Kidney (tissue), 14 donors: Measurements from ENCODE around the gene CELSR2. TPM values are rescaled to one million over a fixed set of nuclear protein-coding genes. Genes with fewer than 3 reads are reported as not detected.
"Not testable (repeated sequence)": the region's sequence is repeated elsewhere in the genome, so short reads cannot be mapped to it uniquely, and the experiment has no call there.

Experiments
- DNase-seq, 5 donors: peaks; one replicate each; pipeline ENCODE4 v3.0.0-alpha.2; 2013 to 2020
- FAIRE-seq: peaks from 2 replicates; lab custom pipeline; 2012; peaks lifted over from hg19 to GRCh38; lab: Jason Lieb, UNC
- H3K27ac ChIP-seq, 2 donors: one replicate each; pipeline ENCODE4 v1.7.0; 2013; ENCODE audit warnings: low read depth in 2 of 2, low read length in 2 of 2, inconsistent platforms in 1 of 2
- H3K27me3 ChIP-seq: one replicate; pipeline ENCODE4 v1.7.1; 2013; ENCODE audit warnings: low read length, inconsistent platforms; ENCODE audit not compliant: control insufficient read depth, insufficient read depth
- H3K36me3 ChIP-seq, 3 donors: one replicate each; pipeline versions ENCODE4 v1.7.0 to v1.7.1; 2013; ENCODE audit warnings: low read length in 3 of 3, control low read depth in 1 of 3, inconsistent platforms in 1 of 3; ENCODE audit not compliant: insufficient read depth in 3 of 3, control insufficient read depth in 2 of 3
- H3K4me1 ChIP-seq, 3 donors: one replicate each; pipeline versions ENCODE4 v1.7.0 to v1.7.1; 2013; ENCODE audit warnings: low read length in 3 of 3, inconsistent platforms in 1 of 3, low read depth in 1 of 3; ENCODE audit not compliant: control insufficient read depth in 2 of 3, insufficient read depth in 2 of 3
- H3K4me3 ChIP-seq, 3 donors: one replicate each; pipeline versions ENCODE4 v1.7.0 to v1.8.1; 2013; ENCODE audit warnings: low read length in 3 of 3, control low read depth in 1 of 3, inconsistent platforms in 1 of 3
- H3K9ac ChIP-seq, 3 donors: one replicate each; pipeline versions ENCODE4 v1.7.0 to v1.7.1; 2013; ENCODE audit warnings: low read length in 3 of 3, control low read depth in 1 of 3, inconsistent platforms in 1 of 3
- H3K9me3 ChIP-seq, 3 donors: one replicate each; pipeline versions ENCODE4 v1.7.0 to v1.7.1; 2013; ENCODE audit warnings: low read length in 3 of 3, control low read depth in 1 of 3, inconsistent platforms in 1 of 3; ENCODE audit not compliant: control insufficient read depth in 2 of 3, insufficient read depth in 1 of 3
- intact Hi-C: fragments of 100-400 bp; cut with DNase I; formaldehyde crosslinking; loops from one replicate; pipeline ENCODE4 v1.11.1; 2022
- polyA plus RNA-seq: library from polyadenylated mRNA; stranded (reverse); fragments of 350-450 nt; fragmentation: Illumina TruSeq; extraction: RNeasy Lipid Tissue Mini Kit (QIAGEN cat#74804); gene quantifications from one replicate; pipeline ENCODE4 v1.2.3, GENCODE V29; 2014; ENCODE audit warnings: low read depth, low replicate concordance; ENCODE audit not compliant: insufficient read depth
- total RNA-seq: library from RNA; stranded (reverse); fragmentation: NEBNext Ultra II Directional; extraction: Animal tissue kit (Norgen Biotek cat#: 25700); gene quantifications from one replicate; pipeline ENCODE4 v1.2.1, GENCODE V29; 2021
- TF ChIP-seq, protein P1 (sequence below): IDR thresholded peaks from 3 replicates; pipeline ENCODE4 v1.5.1; 2012; ENCODE audit warnings: mild to moderate bottlenecking, moderate library complexity, borderline replicate concordance; ENCODE audit not compliant: insufficient read depth; ENCODE audit errors: extremely low read depth
- donor health status: control.
- donor health status: control.
- donor health status: control.
- donor health status: control.
- donor health status: control.
- donor health status: DM: yes; HTN: yes; CAD: no.
- donor health status: Normal renal cell carcinoma (clear cell type).

The CELSR2 gene
- total and polyA plus RNA-seq, 2 donors from 2014 or later: 10.6 to 65.6 TPM

DNA sequence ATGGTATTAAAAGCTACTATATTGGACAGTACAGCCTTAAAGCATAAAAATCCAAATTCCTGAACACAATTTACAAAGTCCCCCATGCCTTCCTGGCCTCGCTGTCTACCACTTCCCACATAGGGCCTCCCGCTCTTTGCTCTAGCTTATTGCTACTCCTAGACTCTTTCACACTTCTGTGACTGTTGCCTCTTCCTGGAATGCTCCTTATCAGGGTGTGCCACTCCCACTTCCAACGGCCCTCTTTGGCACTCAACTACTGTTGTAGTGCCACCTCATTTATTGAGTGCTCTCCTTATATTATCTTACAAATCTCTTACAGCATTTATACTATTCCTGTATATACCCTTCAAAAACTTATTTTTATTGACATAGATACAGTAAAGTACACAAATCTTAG is 30.8 kb upstream of the CELSR2 start:
- H3K27ac ChIP-seq: no peak overlapping the region

DNA sequence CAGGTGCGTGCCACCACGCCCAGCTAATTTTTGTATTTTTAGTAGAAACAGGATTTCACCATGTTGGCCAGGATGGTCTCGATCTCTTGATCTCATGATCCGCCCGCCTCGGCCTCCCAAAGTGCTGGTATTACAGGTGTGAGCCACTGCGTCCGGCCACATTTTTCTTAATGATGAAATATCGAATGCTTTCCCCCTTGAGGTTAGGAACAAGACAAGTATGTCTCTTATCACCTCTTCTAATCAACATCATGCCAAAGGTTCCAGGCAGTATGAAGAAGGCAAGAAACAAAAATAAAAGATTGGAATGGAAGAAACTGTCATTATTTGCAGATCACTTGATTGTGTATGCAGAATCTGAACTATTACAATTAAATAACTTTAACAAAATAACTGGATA is 28.1 kb upstream of the CELSR2 start:
- H3K27ac ChIP-seq, H3K36me3 ChIP-seq, H3K4me3 ChIP-seq, DNase-seq, intact Hi-C loops, FAIRE-seq, H3K27me3 ChIP-seq, H3K9ac ChIP-seq, H3K4me1 ChIP-seq, H3K9me3 ChIP-seq: not testable (repeated sequence)

More for the DNA sequence above, 30.8 kb upstream of the CELSR2 start:
- H3K9me3 ChIP-seq: peaks cover 0 to 2% (median 0%) of the 10 kb centered on the region in 3 donors
- H3K9ac ChIP-seq: no peak overlapping the region
- TF ChIP-seq, protein P1, sequence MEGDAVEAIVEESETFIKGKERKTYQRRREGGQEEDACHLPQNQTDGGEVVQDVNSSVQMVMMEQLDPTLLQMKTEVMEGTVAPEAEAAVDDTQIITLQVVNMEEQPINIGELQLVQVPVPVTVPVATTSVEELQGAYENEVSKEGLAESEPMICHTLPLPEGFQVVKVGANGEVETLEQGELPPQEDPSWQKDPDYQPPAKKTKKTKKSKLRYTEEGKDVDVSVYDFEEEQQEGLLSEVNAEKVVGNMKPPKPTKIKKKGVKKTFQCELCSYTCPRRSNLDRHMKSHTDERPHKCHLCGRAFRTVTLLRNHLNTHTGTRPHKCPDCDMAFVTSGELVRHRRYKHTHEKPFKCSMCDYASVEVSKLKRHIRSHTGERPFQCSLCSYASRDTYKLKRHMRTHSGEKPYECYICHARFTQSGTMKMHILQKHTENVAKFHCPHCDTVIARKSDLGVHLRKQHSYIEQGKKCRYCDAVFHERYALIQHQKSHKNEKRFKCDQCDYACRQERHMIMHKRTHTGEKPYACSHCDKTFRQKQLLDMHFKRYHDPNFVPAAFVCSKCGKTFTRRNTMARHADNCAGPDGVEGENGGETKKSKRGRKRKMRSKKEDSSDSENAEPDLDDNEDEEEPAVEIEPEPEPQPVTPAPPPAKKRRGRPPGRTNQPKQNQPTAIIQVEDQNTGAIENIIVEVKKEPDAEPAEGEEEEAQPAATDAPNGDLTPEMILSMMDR: no peak
- no peak overlapping the region for H3K4me3 ChIP-seq
- H3K36me3 ChIP-seq: peaks cover 0 to 4% (median 2%) of the 10 kb centered on the region in 3 donors
- no peak for DNase-seq
- no peak for FAIRE-seq
- no peaks in the 10 kb centered on the region for H3K27me3 ChIP-seq
- intact Hi-C loops: no loop called here
- H3K4me1 ChIP-seq: peaks cover 3 to 9% (median 5%) of the 10 kb centered on the region in 3 donors

DNA sequence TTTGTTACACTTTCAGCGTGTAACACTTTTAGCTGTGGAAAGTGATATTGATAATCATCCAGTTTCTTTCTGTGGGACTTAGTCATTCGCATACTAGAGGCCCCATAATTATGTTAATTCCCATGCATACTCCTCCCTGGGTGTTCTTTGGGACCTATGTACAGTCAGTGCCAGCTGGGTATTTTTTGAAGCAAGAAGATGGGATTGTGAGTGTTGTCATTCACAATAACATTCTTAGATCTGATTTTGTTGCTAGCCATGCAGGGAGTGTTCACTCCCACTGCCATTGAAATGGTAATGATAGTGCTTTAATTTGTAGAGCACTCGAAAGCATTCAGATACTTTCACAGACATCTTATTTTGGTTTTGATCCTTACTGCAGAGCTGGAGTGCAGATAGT is 24.0 kb upstream of the CELSR2 start:
- Histone ChIP-seq H3K9ac (no peak overlapping the region), H3K27ac (no peak overlapping the region), H3K4me3 (no peak overlapping the region), H3K9me3 (peaks cover 0 to 2% (median 0%) of the 10 kb centered on the region in 3 donors), H3K4me1 (no peaks in the 10 kb centered on the region), H3K27me3 (no peaks in the 10 kb centered on the region), H3K36me3 (peaks cover 6 to 31% (median 15%) of the 10 kb centered on the region in 3 donors)
- no peak for FAIRE-seq
- DNase-seq: no peak
- TF ChIP-seq, protein P1: no peak
- intact Hi-C loops: no loop called here

DNA sequence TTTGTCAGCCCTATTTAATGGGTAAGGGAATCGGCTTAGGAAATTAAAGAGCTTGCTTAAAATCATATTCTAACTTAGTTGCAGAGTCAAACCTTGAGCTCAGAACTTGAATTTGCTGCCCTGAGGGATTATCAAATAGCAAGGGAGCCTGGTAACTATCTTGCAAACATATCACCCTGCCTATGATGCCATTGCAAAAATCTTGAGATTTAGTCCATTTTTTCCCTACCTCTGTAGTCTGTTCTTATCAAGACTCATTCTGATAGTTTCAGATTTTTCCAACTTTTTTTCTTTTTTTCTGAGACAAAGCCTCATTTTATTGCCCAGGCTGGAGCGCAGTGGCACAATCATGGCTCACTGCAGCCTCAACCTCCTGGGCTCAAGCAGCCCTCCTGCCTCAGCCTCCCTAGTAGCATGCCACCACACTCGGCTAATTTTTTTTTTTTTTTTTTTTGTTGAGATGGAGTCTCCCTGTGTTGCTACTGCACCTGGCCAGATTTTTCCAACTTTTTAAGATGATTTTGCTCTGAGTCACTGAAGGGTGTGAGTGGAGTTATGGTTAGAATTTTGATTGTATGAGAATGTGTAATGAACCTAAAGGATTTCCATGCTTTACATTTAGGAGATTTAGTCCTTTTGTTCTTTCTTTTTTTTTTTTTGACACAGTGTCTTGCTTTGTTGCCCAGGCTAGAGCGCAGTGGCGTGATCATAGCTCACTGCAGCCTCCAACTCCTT is 23.5 kb upstream of the CELSR2 start:
- Histone ChIP-seq H3K9ac (no peak overlapping the region), H3K4me1 (no peaks in the 10 kb centered on the region), H3K27me3 (no peaks in the 10 kb centered on the region), H3K9me3 (peaks cover 0 to 2% (median 0%) of the 10 kb centered on the region in 3 donors), H3K4me3 (no peak overlapping the region), H3K27ac (no peak overlapping the region), H3K36me3 (peaks cover 6 to 31% (median 17%) of the 10 kb centered on the region in 3 donors)
- intact Hi-C loops: no loop called here
- TF ChIP-seq, protein P1: no peak
- DNase-seq (no peak), FAIRE-seq (no peak)
